GM19397 (cell line): ENCODE data around the gene DBT.
"Not testable (repeated sequence)": the region's sequence is repeated elsewhere in the genome, so short reads cannot be mapped to it uniquely, and the experiment has no call there.

Source experiments
- ATAC-seq: cut with Tn5 transposase; IDR thresholded peaks from one replicate; pipeline ENCODE4 v1.9.1; 2021; ENCODE audit warnings: mild to moderate bottlenecking, moderate library complexity; ENCODE audit not compliant: unreplicated experiment

Gene DBT

GRCh38 chr1:100202703-100203102 lies 46.9 kb downstream of the DBT start:
- ATAC-seq: not testable (repeated sequence)

- not testable (repeated sequence) for ATAC-seq
Measured at GRCh38 chr1:100200060-100200459, 49.6 kb downstream of the DBT start.

DNA sequence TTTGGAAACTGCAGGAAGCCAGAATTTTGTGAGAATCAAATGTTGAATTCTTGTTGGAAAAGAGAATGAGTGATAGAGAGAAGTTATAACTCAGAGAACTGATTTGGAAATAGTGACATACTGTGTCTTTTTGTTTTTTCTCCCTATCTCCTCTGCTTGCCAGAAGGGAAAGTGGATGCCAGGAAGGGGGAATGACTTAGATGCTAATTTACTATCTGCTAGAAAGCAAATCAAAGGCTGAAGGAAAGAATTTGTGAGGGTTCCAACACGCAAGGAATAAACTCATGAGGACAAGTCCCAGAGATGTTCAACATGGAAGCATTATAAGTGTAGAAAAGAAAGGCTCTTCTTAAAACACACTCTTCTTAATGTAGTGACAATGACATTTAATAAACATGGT lies 51.0 kb downstream of the DBT start:
- ATAC-seq: no peak

GRCh38 chr1:100188617-100189016 lies 61.0 kb downstream of the DBT start:
- ATAC-seq: peak; percentile 52

DNA sequence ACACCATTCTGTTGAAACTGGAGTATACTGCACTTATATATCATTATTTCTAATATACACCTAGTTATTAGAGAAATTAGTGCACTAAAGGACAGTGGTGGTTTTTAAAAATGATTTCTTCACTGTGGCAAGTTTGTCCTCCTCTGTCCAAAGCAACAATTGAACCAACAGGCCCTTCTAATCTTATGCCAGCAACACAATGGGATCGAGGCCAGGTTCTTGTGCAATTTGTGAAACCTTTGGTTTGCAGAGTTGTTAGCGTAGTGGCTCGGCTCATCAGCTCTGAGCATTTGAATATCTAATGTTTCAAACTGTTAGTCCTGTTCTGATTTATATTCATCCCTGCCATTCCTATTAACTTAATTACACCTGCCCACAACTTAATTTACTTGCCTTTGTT lies 61.7 kb downstream of the DBT start:
- ATAC-seq: no peak

- ATAC-seq: peak; percentile 72
Measured at GRCh38 chr1:100184536-100184935, 65.1 kb downstream of the DBT start.

DNA sequence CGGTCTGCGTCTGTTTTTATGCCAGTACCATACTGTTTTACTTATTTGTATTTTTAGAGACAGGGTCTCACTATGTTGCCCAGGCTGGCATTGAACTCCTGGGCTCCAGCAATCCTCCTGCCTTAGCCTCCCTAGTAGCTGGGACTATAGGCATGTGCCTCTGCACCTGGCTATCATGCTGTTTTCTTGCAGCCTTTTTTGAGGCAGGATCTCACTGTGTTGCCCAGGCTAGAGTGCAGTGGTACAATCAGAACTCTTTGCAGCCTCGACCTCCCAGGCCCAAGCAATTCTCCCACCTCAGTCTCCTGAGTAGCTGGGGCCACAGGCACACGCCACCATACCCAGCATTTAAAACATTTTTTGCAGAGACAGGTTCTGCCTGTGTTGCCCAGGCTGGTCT lies 66.3 kb downstream of the DBT start:
- no peak for ATAC-seq

DNA sequence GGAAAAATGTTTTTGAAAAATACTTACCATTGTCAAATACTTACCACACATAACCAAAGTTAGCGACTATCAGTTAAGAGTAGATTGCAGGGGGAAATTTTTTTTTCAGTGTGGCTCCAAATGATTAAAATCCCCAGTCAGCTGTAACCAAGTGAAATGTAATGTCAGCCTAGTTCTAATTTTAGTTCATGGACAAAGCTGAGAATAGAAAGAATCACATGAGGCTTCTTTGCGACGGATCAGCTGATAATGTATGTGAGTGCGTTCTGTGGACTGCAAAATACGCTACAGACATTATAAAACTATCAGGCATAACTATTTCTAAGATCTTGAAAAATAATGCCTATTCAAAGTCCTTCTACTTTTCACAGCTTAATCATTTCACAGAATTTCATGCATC lies 71.5 kb downstream of the DBT start, which contains the start of gene LRRC39:
Gene LRRC39, minus strand, starts transcription at position 166 of the 400 bp plus-strand sequence. CDS start 9,740 bp downstream, outside the sequence.
- no peak for ATAC-seq

DNA sequence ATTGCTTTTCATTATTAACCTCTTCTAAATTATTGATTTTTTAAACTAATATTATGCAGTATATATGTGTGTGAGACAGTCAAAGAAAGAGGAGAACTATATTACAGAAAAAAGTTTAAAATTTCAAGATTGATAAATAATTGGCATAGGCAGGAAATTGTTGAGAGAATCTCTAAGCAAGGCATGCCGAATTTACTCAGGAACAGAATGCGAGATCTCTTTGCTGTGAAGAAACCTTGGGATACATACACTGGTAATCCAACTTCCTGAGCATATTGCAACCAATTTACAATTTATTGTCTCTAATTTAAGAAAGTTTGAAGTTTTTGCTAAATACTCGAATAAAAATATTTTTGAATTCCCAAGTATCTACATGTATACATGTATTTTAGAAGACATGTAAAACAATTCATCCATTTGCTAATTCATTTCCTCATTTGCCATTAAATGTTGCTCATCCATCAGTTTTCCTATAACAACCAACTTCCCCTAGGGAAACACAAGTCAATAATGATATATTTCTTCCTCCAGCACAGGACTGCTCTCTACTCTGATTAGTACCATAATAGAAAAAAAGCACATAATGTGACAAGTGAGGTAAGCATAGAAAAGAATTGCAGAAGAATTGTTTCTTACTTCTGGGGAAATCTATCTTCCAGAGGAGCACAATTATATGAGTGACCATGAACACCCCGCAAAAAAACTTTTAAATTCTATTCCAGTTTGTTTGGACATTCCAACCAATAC lies 72.2 kb downstream of the DBT start:
- ATAC-seq: no peak

DNA sequence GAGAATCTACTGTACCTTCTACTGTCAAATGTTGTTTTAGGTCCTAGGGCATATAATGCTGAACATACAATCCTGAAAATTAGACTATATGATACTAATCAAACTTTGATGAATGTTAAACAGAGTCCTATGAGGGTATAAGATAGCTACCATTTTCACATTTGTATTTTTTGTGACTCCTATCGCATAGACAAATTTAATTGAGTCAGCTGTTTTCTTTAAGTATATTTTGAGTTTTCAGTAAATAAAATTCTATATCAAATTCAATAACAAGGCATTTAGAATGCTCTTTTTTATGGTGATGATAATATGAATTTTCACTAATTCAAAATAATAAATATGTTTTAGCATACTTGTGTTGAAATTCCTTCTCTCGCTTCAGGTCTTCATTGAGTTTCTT lies 81.6 kb downstream of the DBT start:
- no peak for ATAC-seq

DNA sequence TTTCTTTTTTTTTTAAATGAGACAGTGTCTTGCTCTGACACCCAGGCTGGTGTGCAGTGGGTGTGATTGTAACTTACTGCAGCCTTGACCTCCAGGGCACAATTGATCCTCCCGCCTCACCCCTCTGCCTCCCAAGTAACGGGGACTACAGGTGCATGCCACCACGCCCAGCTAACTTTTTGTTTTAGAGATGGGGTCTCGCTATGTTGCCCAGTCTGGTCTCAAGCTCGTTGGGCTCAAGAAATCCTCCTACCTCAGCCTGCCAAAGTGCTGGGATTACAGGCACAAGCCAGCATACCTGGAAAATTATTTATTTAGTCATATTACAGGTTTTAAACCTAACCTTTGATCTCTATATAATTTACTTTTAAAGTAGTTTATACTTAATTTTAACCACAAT lies 84.9 kb downstream of the DBT start:
- no peak for ATAC-seq

DNA sequence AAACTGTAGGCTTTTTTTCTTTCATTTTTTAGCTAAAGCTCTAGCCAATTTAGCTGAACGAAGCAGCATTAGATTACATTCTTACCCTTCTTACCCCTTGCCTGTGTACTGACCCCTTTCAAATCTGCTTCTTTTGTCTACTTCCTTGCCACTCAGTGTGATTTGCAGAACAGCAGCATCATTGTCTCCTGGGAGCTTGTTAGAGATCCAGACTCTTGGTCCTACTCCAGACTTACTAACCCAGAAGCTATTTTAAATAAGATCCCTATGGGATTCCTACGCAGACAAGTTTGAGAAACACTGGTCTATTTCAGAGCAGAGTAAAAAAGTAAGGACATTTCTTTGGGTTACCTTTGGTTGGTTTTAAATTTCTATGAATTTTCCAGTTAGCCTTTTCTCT lies 85.4 kb downstream of the DBT start:
- no peak for ATAC-seq

DNA sequence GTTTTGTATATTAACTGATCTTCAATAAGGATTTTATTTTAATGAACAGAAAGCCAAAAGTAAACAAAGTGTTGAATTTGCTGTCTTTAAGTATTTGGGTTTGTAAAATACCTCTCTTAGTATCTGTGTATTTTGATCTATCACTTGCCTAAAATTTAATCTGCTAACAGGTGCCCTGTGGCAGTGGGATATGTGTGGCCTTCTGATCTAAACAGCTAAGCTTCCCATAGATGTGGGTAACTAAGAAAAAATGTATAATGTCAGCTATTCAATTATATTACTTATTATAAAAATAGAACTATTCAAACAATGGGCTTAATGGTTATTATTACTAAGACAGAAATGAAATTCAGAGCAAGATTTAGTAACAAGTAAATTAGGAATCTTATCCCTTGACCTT lies 86.8 kb downstream of the DBT start:
- no peak for ATAC-seq

GRCh38 chr1:100152271-100152670 lies 97.4 kb downstream of the DBT start:
- ATAC-seq: peak; percentile 55

DNA sequence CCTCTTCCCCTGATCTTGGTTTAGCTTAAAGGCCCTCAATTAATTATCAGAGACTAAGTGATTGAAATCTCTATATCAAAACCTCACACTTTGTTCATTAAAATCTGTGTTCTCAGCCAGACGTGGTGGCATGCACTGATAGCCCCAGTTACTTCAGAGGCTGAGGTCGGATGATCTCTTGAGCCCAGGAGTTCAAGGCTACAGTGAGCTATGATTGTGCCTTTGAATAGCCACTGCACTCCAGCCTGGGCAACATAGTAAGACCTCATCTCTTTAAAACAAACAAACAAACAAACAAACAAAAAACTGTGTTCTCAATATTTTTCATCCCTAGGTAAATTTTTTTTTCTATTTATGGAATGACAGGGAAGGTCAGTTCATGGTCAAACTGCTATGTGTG lies 98.0 kb downstream of the DBT start:
- ATAC-seq: no peak

GRCh38 chr1:100147875-100148274 lies 101.8 kb downstream of the DBT start:
- no peak for ATAC-seq

- no peak for ATAC-seq
Measured at GRCh38 chr1:100146958-100147357, 102.7 kb downstream of the DBT start.

DNA sequence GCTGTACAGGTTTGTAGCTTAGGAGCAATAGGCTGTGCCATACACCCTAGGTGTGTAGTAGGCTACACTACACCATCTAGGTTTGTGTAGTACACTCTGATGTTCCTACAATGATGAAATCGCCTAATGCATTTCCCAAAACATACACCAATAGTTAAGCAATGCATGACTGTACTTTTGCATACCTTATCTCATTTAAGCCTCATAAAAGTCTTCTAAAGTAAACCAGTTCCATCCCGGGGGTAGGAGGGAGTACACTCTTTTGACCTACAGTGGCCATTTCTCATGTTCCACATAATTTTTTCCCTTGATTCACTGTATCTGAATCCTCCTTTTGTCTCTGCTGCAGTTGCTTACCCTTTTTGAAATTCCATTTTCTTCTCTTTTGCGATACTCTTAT lies 104.5 kb downstream of the DBT start:
- no peak for ATAC-seq

- no peak for ATAC-seq
Measured at GRCh38 chr1:100142343-100142742, 107.3 kb downstream of the DBT start.

GRCh38 chr1:100141192-100141591 lies 108.4 kb downstream of the DBT start:
- no peak for ATAC-seq

DNA sequence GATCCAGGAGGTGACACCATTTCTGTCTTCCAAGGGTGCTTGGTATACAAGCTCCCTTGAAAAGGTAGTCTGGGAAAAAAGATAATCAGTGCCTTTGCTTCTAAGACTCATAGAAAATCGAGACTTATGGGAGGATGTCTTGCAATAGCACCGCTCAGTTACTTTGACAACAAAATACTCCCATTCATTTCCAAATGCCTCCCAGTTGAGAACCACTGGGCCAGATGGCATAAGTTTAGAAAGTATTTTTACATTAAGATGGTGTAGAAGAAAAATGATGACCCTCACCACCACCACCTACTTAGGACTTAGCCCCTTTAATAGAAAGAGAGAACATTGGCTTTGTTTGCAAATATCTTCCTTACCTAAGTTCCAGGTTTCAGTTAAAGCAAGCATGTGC lies 112.0 kb downstream of the DBT start:
- ATAC-seq: no peak
